ENCODE measurements around the gene INPP4B.

INPP4B gene

GRCh38 chr4:142330311-142330710, 515.8 kb downstream of the INPP4B start:
- no peak for TF ChIP-seq CTCF (conservative IDR thresholded peaks at IDR 0.05; ENCODE audit: low read depth, low read length)
- H3K4me1 ChIP-seq (ENCODE audit: low read depth, poor library complexity, severe bottlenecking), result no peaks in the 10 kb centered on the region
- no peaks in the 10 kb centered on the region for H3K79me2 ChIP-seq (ENCODE audit: insufficient read depth, low read depth)
- no peak overlapping the region for H3K4me3 ChIP-seq (IDR thresholded peaks at IDR 0.05; ENCODE audit: insufficient read depth, low read depth, low read length)
- H3K36me3 ChIP-seq (ENCODE audit: insufficient read depth), result no peaks in the 10 kb centered on the region
- H3K27me3 ChIP-seq (ENCODE audit: insufficient read depth, low read depth), result no peaks in the 10 kb centered on the region
- no peak overlapping the region for H2AFZ ChIP-seq (ENCODE audit: low read depth)
- H3K9ac ChIP-seq, result no peak overlapping the region
- H3K4me2 ChIP-seq, result no peak overlapping the region
- H4K20me1 ChIP-seq (ENCODE audit: insufficient read depth), result no peaks in the 10 kb centered on the region
- H3K27ac ChIP-seq, result no peak overlapping the region

- Histone ChIP-seq H3K9ac (no peak overlapping the region), H4K20me1 (ENCODE audit: insufficient read depth) (no peaks in the 10 kb centered on the region), H3K27ac (no peak overlapping the region), H3K79me2 (ENCODE audit: insufficient read depth, low read depth) (no peaks in the 10 kb centered on the region), H3K27me3 (ENCODE audit: insufficient read depth, low read depth) (no peaks in the 10 kb centered on the region), H2AFZ (ENCODE audit: low read depth) (no peak overlapping the region), H3K36me3 (ENCODE audit: insufficient read depth) (no peaks in the 10 kb centered on the region), H3K4me3 (IDR thresholded peaks at IDR 0.05; ENCODE audit: insufficient read depth, low read depth, low read length) (no peak overlapping the region), H3K4me2 (no peak overlapping the region), H3K4me1 (ENCODE audit: low read depth, poor library complexity, severe bottlenecking) (peaks cover 10% of the 10 kb centered on the region)
- no peak for TF ChIP-seq CTCF (conservative IDR thresholded peaks at IDR 0.05; ENCODE audit: low read depth, low read length)
Measured at GRCh38 chr4:142329313-142329712, 516.8 kb downstream of the INPP4B start.

GRCh38 chr4:142326181-142326580, 519.9 kb downstream of the INPP4B start:
- Histone ChIP-seq H3K36me3 (ENCODE audit: insufficient read depth) (no peaks in the 10 kb centered on the region), H3K79me2 (ENCODE audit: insufficient read depth, low read depth) (no peaks in the 10 kb centered on the region), H3K4me1 (ENCODE audit: low read depth, poor library complexity, severe bottlenecking) (peaks cover 14% of the 10 kb centered on the region), H3K4me2 (no peak overlapping the region), H3K4me3 (IDR thresholded peaks at IDR 0.05; ENCODE audit: insufficient read depth, low read depth, low read length) (no peak overlapping the region), H3K9ac (no peak overlapping the region), H2AFZ (ENCODE audit: low read depth) (no peak overlapping the region), H3K27me3 (ENCODE audit: insufficient read depth, low read depth) (no peaks in the 10 kb centered on the region), H3K27ac (no peak overlapping the region), H4K20me1 (ENCODE audit: insufficient read depth) (no peaks in the 10 kb centered on the region)
- TF ChIP-seq CTCF (conservative IDR thresholded peaks at IDR 0.05; ENCODE audit: low read depth, low read length), result no peak

- Histone ChIP-seq H3K4me3 (IDR thresholded peaks at IDR 0.05; ENCODE audit: insufficient read depth, low read depth, low read length) (no peak overlapping the region), H3K4me2 (peak overlapping the region; percentile 22; the same call in 1 of the 2 replicates), H4K20me1 (ENCODE audit: insufficient read depth) (no peaks in the 10 kb centered on the region), H2AFZ (ENCODE audit: low read depth) (no peak overlapping the region), H3K27ac (no peak overlapping the region), H3K79me2 (ENCODE audit: insufficient read depth, low read depth) (no peaks in the 10 kb centered on the region), H3K27me3 (ENCODE audit: insufficient read depth, low read depth) (no peaks in the 10 kb centered on the region), H3K9ac (no peak overlapping the region), H3K4me1 (ENCODE audit: low read depth, poor library complexity, severe bottlenecking) (peaks cover 14% of the 10 kb centered on the region), H3K36me3 (ENCODE audit: insufficient read depth) (no peaks in the 10 kb centered on the region)
- TF ChIP-seq CTCF (conservative IDR thresholded peaks at IDR 0.05; ENCODE audit: low read depth, low read length), result no peak
Measured at GRCh38 chr4:142324572-142324971, 521.5 kb downstream of the INPP4B start.

Data from KMS-11 (cell line).